ENCODE results near the gene XRCC4.

- TF ChIP-seq, protein P1, sequence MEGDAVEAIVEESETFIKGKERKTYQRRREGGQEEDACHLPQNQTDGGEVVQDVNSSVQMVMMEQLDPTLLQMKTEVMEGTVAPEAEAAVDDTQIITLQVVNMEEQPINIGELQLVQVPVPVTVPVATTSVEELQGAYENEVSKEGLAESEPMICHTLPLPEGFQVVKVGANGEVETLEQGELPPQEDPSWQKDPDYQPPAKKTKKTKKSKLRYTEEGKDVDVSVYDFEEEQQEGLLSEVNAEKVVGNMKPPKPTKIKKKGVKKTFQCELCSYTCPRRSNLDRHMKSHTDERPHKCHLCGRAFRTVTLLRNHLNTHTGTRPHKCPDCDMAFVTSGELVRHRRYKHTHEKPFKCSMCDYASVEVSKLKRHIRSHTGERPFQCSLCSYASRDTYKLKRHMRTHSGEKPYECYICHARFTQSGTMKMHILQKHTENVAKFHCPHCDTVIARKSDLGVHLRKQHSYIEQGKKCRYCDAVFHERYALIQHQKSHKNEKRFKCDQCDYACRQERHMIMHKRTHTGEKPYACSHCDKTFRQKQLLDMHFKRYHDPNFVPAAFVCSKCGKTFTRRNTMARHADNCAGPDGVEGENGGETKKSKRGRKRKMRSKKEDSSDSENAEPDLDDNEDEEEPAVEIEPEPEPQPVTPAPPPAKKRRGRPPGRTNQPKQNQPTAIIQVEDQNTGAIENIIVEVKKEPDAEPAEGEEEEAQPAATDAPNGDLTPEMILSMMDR (IDR thresholded peaks at IDR 0.05): no peak
- TF ChIP-seq POLR2A (IDR thresholded peaks at IDR 0.05): no peak
Measured at GRCh38 chr5:83172011-83172410, 94.7 kb downstream of the XRCC4 start.
